Measurements from ENCODE around the gene METRN. TPM values are rescaled to one million over a fixed set of nuclear protein-coding genes. Genes with fewer than 3 reads are reported as not detected.

METRN gene
- polyA plus RNA-seq, 1 of the 3 experiments (the other 2 are of a cell fraction): 59.7 TPM

DNA sequence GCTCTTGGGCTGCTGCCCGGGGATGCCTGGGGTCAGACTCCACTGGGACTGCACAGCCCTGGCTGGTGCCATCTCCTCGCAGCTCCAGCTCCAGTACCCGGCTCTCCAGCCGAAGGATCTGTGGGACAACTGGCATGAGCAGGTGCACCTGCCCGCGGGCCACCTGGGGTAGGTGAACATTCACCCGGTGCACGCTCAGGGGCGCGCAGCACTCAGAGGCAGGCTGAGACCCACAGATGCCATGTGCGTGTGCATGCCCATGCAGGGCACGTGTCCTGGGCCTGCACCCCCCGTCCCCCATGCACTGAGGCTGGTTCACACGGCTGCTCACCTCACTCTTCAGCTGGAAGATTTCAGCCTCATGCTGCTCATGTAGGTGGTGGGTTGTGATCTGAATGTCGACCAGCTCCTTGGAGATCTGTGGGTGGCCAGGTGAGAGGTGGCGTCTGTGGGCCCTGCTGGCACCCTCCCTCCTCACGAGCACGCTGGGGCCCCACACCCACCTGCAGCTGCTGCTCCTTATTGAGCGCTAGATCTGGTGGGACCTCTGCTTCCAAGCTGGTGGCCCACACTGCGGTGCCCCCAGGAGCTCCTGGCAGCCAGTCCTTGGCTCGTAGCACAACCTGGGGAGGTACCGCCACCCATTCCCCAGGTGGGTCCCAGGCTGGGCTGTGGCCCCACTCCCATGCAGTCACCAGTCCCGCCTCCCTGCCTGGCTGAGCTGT lies 10.7 kb downstream of the METRN start:
- H2AFZ ChIP-seq (ENCODE audit: low read depth): no peak overlapping the region
- H3K4me1 ChIP-seq (ENCODE audit: control insufficient read depth in 1 of 2, insufficient read depth in 2 of 2, low read depth in 1 of 2, low read length in 1 of 2): peaks cover 4 to 28% of the 10 kb centered on the region in 2 experiments; a peak in 2 of 4 replicates
- peaks cover 17% of the 10 kb centered on the region for H3F3A ChIP-seq (replicated peaks; ENCODE audit: insufficient read depth)
- WGBS (ENCODE audit: low lambda C conversion rate): 84% methylated on average over 6 of the region's 23 CpGs
- H3K27ac ChIP-seq (ENCODE audit: low read depth in 2 of 2, low read length in 1 of 2): no peak overlapping the region; a peak in 1 of 4 replicates
- H3K27me3 ChIP-seq (ENCODE audit: insufficient read depth): no peaks in the 10 kb centered on the region
- H3K9ac ChIP-seq: no peak overlapping the region
- no peaks in the 10 kb centered on the region for H3K9me3 ChIP-seq
- peaks cover 0 to 2% of the 10 kb centered on the region in 2 experiments for H3K36me3 ChIP-seq (replicated peaks in 1 of 2; ENCODE audit: control insufficient read depth in 1 of 2, insufficient read depth in 2 of 2, low read length in 1 of 2)
- no peak for TF ChIP-seq USF2 (IDR thresholded peaks at IDR 0.05; ENCODE audit: borderline replicate concordance, low read depth, low read length)
- no peak for TF ChIP-seq SMC3 (IDR thresholded peaks at IDR 0.05; ENCODE audit: low read depth, low read length)
- no peak for TF ChIP-seq MEF2A (IDR thresholded peaks at IDR 0.05; ENCODE audit: borderline replicate concordance, low read depth)
- no peak for TF ChIP-seq TCF12 (IDR thresholded peaks at IDR 0.05)
- no peak for TF ChIP-seq NRF1 (IDR thresholded peaks at IDR 0.05; ENCODE audit: low read depth, low read length)
- ChIA-PET POLR2A (interaction anchor here (1.0 to 2.6 kb wide), 4 partner anchors 9 to 19 kb away, joined by 3 to 13 read pairs (median 3); partner anchors contain the start of gene METRN), CTCF (interaction anchor here (1.0 to 20.3 kb wide), 5 partner anchors 12 to 60 kb away, joined by 3 to 358 read pairs (median 4); partner anchors contain the start of genes ANTKMT, CIAO3, FBXL16 and METRN)
- DNase-seq: no peak
- H4K20me1 ChIP-seq (ENCODE audit: insufficient read depth): 0 out of 2 replicates have a peak, but pooled peaks cover 14% of the 10 kb centered on the region
- H3K9me2 ChIP-seq: no peaks in the 10 kb centered on the region
- no peaks in the 10 kb centered on the region; the same call in 1 of the 2 replicates for H3K79me2 ChIP-seq (ENCODE audit: insufficient read depth)
- H3K4me2 ChIP-seq: no peak overlapping the region
- no peak overlapping the region for H3K4me3 ChIP-seq (ENCODE audit: low read depth in 2 of 2, low read length in 1 of 2)

DNA sequence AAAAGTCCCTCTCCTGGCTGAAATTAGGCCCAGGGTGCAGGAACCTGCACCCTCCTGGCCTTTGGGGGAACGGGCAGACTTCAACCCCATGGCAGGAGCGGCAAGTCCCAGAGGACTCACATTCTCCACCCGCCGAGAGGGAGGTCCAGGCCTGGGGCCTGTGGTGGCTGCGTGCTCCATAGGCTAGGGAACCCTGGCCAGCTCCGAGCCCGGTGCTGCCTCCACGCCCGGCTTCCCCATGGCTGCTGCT lies 11.2 kb downstream of the METRN start:
- no peak overlapping the region for H2AFZ ChIP-seq (ENCODE audit: low read depth)
- TF ChIP-seq ELF1 (IDR thresholded peaks at IDR 0.05) (no peak), TEAD4 (IDR thresholded peaks at IDR 0.05; ENCODE audit: borderline replicate concordance, insufficient read depth) (no peak), RXRA (IDR thresholded peaks at IDR 0.05; ENCODE audit: borderline replicate concordance, low read depth) (no peak), CTCF (IDR thresholded peaks at IDR 0.05) (no peak), EP300 (IDR thresholded peaks at IDR 0.05; ENCODE audit: borderline replicate concordance in 1 of 2, low read depth in 1 of 2, low read length in 1 of 2) (no peak)
- peak overlapping the region; percentile 99; the same call in 1 of the 2 replicates for H3K4me2 ChIP-seq
- 0 out of 2 replicates have a peak, but pooled peaks cover 14% of the 10 kb centered on the region for H4K20me1 ChIP-seq (ENCODE audit: insufficient read depth)
- no peak overlapping the region for H3K9ac ChIP-seq
- no peak for DNase-seq
- H3K9me2 ChIP-seq: no peaks in the 10 kb centered on the region
- no CpG with 5 or more reads among the region's 9 CpGs for WGBS (ENCODE audit: low lambda C conversion rate)
- ChIA-PET POLR2A (interaction anchor here (1.3 to 2.6 kb wide), 2 partner anchors 10 to 19 kb away, joined by 3 to 13 read pairs; partner anchors contain the start of gene METRN), CTCF (interaction anchor here (0.9 to 20.3 kb wide), 6 partner anchors 13 to 60 kb away, joined by 3 to 358 read pairs (median 4); partner anchors contain the start of genes ANTKMT, CIAO3, FBXL16 and METRN)
- H3K27ac ChIP-seq (ENCODE audit: low read depth in 2 of 2, low read length in 1 of 2): no peak overlapping the region; a peak in 1 of 4 replicates
- peaks cover 17% of the 10 kb centered on the region for H3F3A ChIP-seq (replicated peaks; ENCODE audit: insufficient read depth)
- H3K9me3 ChIP-seq: no peaks in the 10 kb centered on the region
- no peaks in the 10 kb centered on the region for H3K27me3 ChIP-seq (ENCODE audit: insufficient read depth)
- peaks cover 4 to 28% of the 10 kb centered on the region in 2 experiments; a peak in 2 of 4 replicates for H3K4me1 ChIP-seq (ENCODE audit: control insufficient read depth in 1 of 2, insufficient read depth in 2 of 2, low read depth in 1 of 2, low read length in 1 of 2)
- H3K79me2 ChIP-seq (ENCODE audit: insufficient read depth): no peaks in the 10 kb centered on the region; the same call in 1 of the 2 replicates
- peaks cover 0 to 2% of the 10 kb centered on the region in 2 experiments for H3K36me3 ChIP-seq (replicated peaks in 1 of 2; ENCODE audit: control insufficient read depth in 1 of 2, insufficient read depth in 2 of 2, low read length in 1 of 2)
- no peak overlapping the region for H3K4me3 ChIP-seq (ENCODE audit: low read depth in 2 of 2, low read length in 1 of 2)
